DMS 273 (cell line): ENCODE results near the gene ATP4A.

Source experiments
- DNase-seq: peaks from one replicate; lab custom pipeline; 2025; ENCODE audit not compliant: unreplicated experiment; lab: John Stamatoyannopoulos, UW

Gene ATP4A

DNA sequence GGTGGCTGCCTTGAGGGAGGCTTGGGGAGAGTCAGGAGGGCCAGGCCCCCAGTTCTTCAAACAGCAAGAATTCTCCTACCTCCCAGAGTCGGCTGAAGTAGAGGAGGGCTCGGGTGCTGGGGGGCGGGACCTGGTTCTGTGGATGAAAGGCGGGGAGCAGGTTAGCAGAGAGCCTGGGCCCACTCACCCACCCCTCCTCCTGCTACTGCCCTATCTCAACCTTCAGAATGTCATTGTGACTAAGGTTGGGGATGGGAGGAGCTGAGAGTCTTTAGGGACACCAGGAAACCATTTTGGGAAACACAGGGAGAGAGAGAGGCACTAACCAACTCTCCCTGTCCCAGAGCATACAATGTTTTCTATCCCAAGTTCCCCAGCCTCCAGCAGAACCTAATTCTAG lies 60.7 kb downstream of the ATP4A start:
- no peak for DNase-seq

DNA sequence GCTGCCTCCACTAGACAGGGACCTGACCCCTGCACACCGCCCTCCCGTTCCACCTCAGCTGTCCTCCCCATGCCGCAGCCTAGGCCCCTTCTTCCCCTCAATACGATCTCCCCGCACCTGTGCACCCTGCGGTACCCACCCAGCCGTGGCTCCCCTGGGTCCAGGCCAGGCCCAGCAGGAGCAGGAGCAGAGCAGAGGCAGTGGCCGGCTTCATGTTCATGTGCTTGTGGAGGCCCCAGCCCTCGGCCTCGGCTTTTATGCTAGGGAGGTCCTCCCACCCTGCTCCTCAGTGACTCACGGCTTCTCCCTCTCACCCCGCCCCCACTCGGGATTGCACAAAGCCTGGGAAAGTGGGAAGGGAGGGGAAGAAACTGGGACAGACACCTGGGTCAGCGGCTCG lies 61.8 kb downstream of the ATP4A start:
- DNase-seq: no peak

DNA sequence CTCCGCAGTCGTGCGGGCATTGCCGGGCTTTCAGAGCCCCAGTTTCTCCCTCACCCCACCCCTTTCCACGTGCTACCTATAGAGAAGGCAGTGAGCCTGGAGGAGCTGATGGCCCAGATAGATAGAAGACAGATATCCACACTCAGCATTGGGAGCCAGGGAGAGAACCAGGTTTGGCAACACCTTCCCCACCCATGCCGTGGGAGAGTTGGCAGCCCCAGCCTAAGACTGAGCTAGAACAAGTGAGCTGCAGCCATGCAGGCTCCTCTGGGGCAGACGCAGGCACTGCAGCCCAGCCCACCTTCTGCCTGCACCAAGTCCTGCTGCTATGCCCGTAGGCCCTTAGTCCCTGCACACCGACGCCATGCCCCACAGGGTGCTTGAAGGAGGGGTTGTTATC lies 62.8 kb downstream of the ATP4A start:
- DNase-seq: no peak
